Eye (tissue), 1 donor: Measurements from ENCODE around the gene FCRLB.
A peak's percentile ranks its signal among the peaks of the same experiment; 100 is the strongest.
"Not testable (repeated sequence)": the region's sequence is repeated elsewhere in the genome, so short reads cannot be mapped to it uniquely, and the experiment has no call there.

Experiments used
- DNase-seq: peaks from one replicate; pipeline ENCODE4 v3.0.0-alpha.2; 2015

The FCRLB gene, protein sequence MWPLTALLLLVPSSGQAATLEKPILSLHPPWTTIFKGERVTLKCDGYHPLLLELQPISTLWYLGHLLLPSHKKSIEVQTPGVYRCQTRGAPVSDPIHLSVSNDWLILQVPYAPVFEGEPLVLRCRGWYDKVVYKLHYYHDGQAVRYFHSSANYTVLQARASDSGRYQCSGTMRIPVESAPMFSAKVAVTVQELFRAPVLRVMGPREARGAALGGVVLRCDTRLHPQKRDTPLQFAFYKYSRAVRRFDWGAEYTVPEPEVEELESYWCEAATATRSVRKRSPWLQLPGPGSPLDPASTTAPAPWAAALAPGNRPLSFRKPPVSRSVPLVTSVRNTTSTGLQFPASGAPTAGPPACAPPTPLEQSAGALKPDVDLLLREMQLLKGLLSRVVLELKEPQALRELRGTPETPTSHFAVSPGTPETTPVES

GRCh38 chr1:161720956-161721737 lies at the start of gene FCRLB:
FCRLB (plus strand) TSS chr1:161721544; CDS start chr1:161722673, 1,129 bp downstream.
- no peak for DNase-seq

DNA sequence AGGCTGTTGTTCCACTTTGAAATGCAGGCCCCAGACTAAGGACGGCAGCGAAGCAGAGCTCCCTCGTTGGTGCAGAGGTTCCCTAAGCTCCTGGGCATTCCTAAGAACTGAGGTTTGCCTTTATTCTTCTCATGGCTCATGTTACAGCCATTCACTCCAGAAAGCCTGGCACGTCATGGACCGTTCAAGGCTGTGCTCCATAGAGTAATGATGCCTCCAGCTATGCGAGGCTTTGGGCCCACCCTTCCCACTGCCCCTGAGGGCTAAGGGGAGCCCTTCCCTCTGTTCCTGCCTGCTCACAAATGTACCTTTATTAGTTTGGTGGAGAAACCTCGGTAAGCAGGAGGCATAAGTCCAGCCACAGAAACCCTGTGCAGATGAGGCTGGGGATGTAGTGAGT lies 47.9 kb upstream of the FCRLB start:
- DNase-seq = not testable (repeated sequence)

DNA sequence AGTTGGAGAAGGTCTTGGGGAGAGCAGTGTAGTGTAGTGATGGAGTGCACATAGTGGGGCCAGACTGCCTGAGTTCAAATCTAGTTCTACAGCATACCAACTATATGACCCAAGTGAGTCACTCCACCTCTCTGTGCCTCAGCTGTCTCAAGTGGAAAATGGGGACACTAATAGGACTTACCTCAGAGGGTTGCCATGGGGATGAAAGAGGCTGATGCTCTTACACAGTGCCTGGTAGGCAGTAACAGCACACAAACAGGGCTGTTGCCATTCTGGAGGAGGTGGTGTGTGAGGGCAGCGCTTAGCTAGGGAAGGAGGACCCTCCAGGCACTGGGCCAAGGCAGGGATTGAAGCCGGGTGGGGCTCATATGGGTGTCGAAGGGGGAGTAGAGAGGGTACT lies 46.9 kb upstream of the FCRLB start:
- DNase-seq = not testable (repeated sequence)

DNA sequence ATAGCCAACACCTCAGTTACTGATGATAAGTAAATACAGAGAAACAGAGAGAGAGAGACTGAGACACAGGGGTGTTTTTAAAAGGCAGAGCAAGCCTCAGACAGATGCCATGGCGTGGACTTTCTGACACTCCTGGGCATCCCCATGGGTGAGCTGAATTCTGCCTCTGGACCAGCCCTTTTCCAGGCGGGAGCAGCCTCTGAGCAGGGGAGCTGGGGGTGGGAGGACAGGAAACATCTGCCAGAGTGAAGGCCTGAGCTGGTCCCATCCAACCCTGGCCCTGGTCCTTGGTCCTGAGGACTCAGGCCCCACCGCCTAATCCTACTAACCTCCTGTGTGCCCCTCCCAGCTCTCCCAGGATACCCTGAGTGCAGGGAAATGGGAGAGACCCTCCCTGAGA lies 46.4 kb upstream of the FCRLB start:
- DNase-seq = not testable (repeated sequence)

- DNase-seq = no peak
These were observed 44.9 kb upstream of the FCRLB start for GRCh38 chr1:161676441-161676840.

DNA sequence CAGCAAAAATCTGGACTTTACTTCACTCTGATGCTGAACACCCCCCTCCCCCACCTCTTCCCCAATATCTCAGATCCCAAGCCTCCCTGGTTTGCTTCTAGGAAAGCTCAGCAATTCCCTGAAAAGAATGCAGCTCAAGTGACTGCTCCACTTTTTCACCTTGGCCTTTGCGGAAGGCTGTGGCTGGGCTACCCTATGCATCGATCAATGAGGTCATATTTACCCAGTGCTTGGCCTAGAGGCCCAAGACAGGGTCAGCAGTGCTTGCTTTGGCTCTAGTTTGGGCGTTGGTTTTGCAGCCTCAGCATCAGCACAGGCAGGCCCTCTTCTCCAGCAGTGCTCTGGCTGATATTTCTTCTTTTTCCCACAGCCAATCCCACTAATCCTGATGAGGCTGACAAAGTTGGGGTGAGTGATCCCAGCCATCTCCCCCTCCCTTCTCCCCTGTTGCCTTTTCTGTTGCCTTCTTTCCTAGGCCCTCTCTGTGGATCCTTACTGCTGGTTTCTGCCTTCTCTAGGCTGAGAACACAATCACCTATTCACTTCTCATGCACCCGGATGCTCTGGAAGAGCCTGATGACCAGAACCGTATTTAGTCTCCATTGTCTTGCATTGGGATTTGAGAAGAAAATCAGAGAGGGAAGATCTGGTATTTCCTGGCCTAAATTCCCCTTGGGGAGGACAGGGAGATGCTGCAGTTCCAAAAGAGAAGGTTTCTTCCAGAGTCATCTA lies 44.2 kb upstream of the FCRLB start:
- no peak for DNase-seq

DNA sequence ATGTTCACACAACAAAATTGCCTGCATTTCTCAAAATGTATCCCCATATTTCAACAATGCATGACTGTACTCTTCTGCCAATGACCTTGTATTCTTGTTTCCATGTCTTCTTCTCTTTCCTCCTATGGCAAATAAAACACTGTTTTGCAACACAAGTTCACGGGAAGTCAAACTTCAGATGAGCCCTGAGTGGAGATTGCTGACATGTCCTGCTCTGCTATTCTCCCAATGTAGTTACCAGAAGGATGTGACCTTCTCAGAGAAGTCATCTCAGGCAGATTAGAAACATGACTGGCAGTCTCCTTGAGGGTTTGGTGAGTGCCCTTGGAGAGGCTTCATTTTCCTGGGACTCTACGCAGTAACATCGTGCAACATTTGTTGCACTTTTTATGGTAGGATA lies 42.8 kb upstream of the FCRLB start:
- DNase-seq = no peak

DNA sequence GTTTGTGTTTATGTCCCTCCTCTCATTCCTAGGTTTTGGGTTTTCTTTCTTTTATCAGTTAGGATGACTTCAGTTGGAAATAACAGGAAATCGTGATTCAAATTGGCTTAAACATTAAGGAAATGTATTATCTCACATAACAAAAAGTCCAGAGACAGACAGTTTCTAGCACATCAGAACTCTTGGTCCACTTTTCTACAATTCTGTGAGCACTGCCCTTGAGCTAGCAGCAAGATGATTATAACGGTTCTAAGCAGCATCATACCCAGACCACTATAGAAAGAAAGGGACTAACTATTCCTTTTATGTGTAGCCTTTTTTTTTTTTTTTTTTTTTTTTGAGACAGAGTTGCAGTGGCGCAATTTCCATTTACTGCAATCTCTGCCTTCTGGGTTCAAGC lies 39.5 kb upstream of the FCRLB start:
- DNase-seq = no peak

DNA sequence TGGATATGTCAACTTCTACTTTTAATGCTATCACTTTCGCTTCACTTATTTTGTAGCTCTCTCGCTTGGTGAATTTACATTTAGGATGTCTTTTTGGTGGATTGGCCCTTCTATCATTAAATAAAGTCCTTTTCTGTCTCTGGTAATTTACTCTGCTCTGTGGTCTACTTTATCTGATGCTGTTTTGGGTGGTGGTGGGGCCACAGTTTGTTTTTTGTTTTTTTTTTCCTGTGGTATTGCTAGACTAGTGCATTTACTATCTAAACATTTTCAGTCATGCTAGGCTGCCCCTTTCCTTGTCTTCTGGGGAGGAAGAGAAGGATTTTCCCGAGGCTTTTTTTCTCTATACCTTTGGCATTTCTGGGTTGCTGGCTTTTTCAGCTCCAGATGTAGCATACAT lies 32.4 kb upstream of the FCRLB start:
- DNase-seq = no peak

DNA sequence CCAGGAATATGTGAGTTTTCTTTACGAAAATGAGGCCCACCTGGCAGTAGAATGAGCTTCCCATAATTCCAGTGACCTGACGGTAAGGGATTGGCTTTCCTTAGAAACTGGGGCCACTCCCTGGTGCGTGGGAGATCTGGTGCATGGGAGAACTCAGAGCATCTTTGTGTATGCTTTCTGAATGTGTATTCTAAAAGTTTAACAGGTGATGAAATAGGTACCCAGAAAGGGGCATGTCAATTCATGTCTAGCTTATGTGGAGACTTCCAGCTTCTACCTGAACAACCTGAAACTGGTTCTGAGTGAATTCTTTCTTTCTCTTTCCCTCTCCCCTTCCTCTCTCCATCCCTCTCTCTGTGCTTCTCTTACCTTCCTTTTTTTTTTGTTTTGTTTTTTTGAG lies 29.5 kb upstream of the FCRLB start:
- no peak for DNase-seq

DNA sequence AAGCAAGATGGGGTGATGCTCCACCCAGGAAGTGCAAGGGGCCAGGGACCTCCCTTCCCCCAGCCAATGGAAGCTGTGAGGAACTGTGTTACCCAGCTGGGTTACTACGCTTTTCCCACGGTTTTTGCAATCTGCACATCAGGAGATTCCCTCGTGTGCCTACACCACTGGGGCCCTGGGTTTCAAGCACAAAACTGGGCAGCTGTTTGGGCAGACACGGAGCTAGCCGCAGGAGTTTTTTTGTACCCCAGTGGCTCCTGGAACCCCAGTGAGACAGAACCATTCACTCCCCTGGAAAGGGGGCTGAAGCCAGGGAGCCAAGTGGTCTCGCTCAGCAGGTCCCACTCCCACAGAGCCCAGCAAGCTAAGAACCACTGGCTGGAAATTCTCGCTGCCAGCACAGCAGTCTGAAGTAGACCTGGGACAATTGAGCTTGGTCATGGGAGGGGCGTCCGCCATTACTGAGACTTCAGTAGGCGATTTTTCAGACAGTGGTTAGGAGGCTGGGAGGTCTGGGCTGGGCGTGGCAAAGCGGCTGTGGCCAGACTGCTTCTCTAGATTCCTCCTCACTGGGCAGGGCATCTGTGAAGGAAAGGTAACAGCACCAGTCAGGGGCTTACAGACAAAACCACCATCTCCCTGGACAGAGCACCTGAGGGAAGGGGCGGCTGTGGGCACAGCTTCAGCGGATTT lies 28.2 kb upstream of the FCRLB start:
- DNase-seq = not testable (repeated sequence)

GRCh38 chr1:161698302-161698701 lies 23.0 kb upstream of the FCRLB start:
- DNase-seq = not testable (repeated sequence)

GRCh38 chr1:161702250-161702649 lies 19.1 kb upstream of the FCRLB start:
- no peak for DNase-seq

DNA sequence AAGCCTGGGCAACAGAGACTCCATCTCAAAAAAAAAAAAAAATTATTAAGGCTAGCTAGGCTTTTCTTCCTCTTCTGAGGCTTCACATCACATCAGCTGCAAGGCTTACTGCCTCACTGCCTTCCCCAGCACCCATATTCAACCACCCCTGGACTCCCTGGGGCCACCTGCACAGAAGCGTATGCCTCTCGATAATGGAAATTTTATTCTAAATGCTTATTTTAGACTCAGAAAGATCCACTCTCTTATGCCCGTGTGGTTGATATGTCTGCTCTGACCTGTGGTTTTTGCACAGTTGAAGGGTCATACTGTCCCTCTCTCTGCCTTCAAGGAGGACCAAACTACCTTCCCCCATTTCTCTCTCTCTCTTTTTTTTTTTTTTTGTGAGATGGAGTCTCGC lies 15.8 kb upstream of the FCRLB start:
- DNase-seq = no peak

- no peak for DNase-seq
These were observed 15.2 kb upstream of the FCRLB start for GRCh38 chr1:161706113-161706481.

- peak; percentile 10 for DNase-seq
These were observed 14.6 kb upstream of the FCRLB start, which contains the start of gene FCRLA for GRCh38 chr1:161706482-161707347. FCRLA (plus strand) TSS chr1:161707229; CDS start chr1:161707265, 36 bp downstream.

GRCh38 chr1:161707503-161707902 lies 13.8 kb upstream of the FCRLB start:
- no peak for DNase-seq

- no peak for DNase-seq
These were observed 12.0 kb upstream of the FCRLB start for GRCh38 chr1:161709373-161709772.

- DNase-seq = no peak
These were observed 10.8 kb upstream of the FCRLB start for GRCh38 chr1:161710560-161710959.

- no peak for DNase-seq
These were observed 2.6 kb upstream of the FCRLB start for GRCh38 chr1:161718559-161719324.

- DNase-seq = no peak
These were observed 2.1 kb upstream of the FCRLB start for GRCh38 chr1:161719325-161719611.
